D721Med (cell line): ENCODE data around the gene LAYN.

Experiments used
- DNase-seq: peaks from one replicate; pipeline ENCODE4 v3.0.0; 2011; ENCODE audit warnings: low spot score; ENCODE audit not compliant: insufficient read length
- FAIRE-seq: peaks from 2 replicates; lab custom pipeline; 2011; peaks lifted over from hg19 to GRCh38; lab: Jason Lieb, UNC
- TF ChIP-seq, protein P1 (sequence below): IDR thresholded peaks from 2 replicates; pipeline ENCODE4 v1.5.1; 2012; ENCODE audit warnings: mild to moderate bottlenecking, control low read depth; ENCODE audit not compliant: insufficient read depth; ENCODE audit errors: missing control alignments

The LAYN gene

DNA sequence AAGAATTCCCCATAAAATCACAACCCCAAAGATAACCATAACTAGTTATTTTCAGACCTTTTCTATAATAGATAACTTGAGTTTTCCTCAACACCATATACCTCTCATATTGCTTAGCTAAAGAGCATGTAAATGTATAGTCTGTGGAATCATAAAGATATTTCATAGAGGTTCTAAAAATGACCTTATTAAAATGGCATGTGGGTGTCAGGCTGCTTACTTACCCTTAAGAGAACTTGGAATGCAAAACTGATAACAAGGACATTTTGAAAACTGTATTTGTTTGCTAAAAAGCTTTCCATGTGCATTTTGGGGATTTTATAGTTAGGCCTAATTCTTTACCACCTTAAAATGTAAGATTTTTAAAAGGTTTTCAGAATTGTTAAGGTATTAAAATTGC lies 66.5 kb downstream of the LAYN start:
- TF ChIP-seq, protein P1, sequence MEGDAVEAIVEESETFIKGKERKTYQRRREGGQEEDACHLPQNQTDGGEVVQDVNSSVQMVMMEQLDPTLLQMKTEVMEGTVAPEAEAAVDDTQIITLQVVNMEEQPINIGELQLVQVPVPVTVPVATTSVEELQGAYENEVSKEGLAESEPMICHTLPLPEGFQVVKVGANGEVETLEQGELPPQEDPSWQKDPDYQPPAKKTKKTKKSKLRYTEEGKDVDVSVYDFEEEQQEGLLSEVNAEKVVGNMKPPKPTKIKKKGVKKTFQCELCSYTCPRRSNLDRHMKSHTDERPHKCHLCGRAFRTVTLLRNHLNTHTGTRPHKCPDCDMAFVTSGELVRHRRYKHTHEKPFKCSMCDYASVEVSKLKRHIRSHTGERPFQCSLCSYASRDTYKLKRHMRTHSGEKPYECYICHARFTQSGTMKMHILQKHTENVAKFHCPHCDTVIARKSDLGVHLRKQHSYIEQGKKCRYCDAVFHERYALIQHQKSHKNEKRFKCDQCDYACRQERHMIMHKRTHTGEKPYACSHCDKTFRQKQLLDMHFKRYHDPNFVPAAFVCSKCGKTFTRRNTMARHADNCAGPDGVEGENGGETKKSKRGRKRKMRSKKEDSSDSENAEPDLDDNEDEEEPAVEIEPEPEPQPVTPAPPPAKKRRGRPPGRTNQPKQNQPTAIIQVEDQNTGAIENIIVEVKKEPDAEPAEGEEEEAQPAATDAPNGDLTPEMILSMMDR: no peak
- FAIRE-seq (no peak), DNase-seq (no peak)

DNA sequence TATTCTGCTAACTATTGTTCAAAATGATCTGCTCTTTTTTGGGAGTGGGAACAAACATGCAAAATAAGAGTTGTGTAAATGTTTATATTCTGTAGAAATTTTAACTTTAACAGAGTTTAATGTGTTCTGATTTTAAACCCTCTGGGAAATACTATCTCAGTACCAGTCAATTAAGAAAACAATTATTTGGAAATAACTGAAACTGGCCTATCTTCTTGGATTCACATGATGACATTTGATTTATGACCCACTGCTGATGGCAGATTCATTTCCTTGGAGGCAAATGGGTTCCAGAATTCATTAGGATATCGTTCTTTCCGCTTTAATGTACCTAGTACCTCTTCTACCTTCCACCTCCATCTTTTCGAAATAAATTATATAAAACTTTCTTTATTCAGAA lies 67.2 kb downstream of the LAYN start:
- TF ChIP-seq, protein P1: no peak
- FAIRE-seq: no peak

More for the DNA sequence above, 67.2 kb downstream of the LAYN start:
- DNase-seq: no peak
